Suppressor macrophage treated with lipopolysaccharide for 1 hour (primary cell): ENCODE data around the gene GFAP.

ENCODE experiments used
- DNase-seq, 3 donors: peaks; one replicate each; pipeline ENCODE4 v3.0.0-alpha.2; 2020 to 2022

GFAP gene

GRCh38 chr17:44898768-44899073, 16.6 kb downstream of the GFAP start:
- DNase-seq = peak; percentile 79 to 80 (median 79)

- no peak for DNase-seq
Measured at GRCh38 chr17:44894642-44895041, 20.7 kb downstream of the GFAP start.

GRCh38 chr17:44892250-44892649, 23.1 kb downstream of the GFAP start:
- no peak for DNase-seq

- peak in 1 of 3 donors; percentile 22 for DNase-seq
Measured at GRCh38 chr17:44889003-44889402, 26.3 kb downstream of the GFAP start.

GRCh38 chr17:44887971-44888954, 27.0 kb downstream of the GFAP start:
- DNase-seq = peak in 1 of 3 donors; percentile 17

- DNase-seq = peak in 1 of 3 donors; percentile 11
Measured at GRCh38 chr17:44887016-44887415, 28.3 kb downstream of the GFAP start.

- no peak for DNase-seq
Measured at GRCh38 chr17:44884941-44885340, 30.4 kb downstream of the GFAP start.

- no peak for DNase-seq
Measured at GRCh38 chr17:44881145-44881544, 34.2 kb downstream of the GFAP start.

GRCh38 chr17:44880062-44880461, 35.2 kb downstream of the GFAP start:
- DNase-seq = no peak

- no peak for DNase-seq
Measured at GRCh38 chr17:44879376-44879775, 35.9 kb downstream of the GFAP start.

- peak; percentile 56 to 59 (median 59) for DNase-seq
Measured at GRCh38 chr17:44878627-44879221, 36.6 kb downstream of the GFAP start.

- DNase-seq = no peak
Measured at GRCh38 chr17:44877121-44877520, 38.2 kb downstream of the GFAP start.

GRCh38 chr17:44875761-44876160, 39.5 kb downstream of the GFAP start:
- DNase-seq = no peak

- DNase-seq = no peak
Measured at GRCh38 chr17:44872131-44872768, 43.0 kb downstream of the GFAP start.

- no peak for DNase-seq
Measured at GRCh38 chr17:44871556-44871955, 43.7 kb downstream of the GFAP start.

GRCh38 chr17:44867841-44868240, 47.5 kb downstream of the GFAP start:
- DNase-seq = no peak

GRCh38 chr17:44865931-44866330, 49.4 kb downstream of the GFAP start:
- no peak for DNase-seq

GRCh38 chr17:44865231-44865660, 50.1 kb downstream of the GFAP start:
- DNase-seq = peak; percentile 82 to 89 (median 86)

GRCh38 chr17:44864831-44865230, 50.5 kb downstream of the GFAP start:
- no peak for DNase-seq

GRCh38 chr17:44863061-44863918, 52.0 kb downstream of the GFAP start:
- no peak for DNase-seq

- no peak for DNase-seq
Measured at GRCh38 chr17:44862278-44862914, 52.9 kb downstream of the GFAP start.

GRCh38 chr17:44859701-44860100, 55.6 kb downstream of the GFAP start:
- DNase-seq = no peak
